Measurements from ENCODE around the gene PREB. TPM values are rescaled to one million over a fixed set of nuclear protein-coding genes. Genes with fewer than 3 reads are reported as not detected.

Gene PREB
- total RNA-seq, 1 experiment from 2014 or later: 84.5 TPM

- Histone ChIP-seq H3K4me3 (ENCODE audit: insufficient read depth, low read depth, low read length) (no peak overlapping the region), H3K36me3 (replicated peaks; ENCODE audit: control insufficient read depth, insufficient read depth, low read length) (no peaks in the 10 kb centered on the region; the same call in 1 of the 2 replicates), H3K27me3 (ENCODE audit: control insufficient read depth, insufficient read depth, low read length) (peaks cover 20% of the 10 kb centered on the region)
- peak; percentile 27 for DNase-seq
Measured at GRCh38 chr2:27087823-27088410, 46.5 kb downstream of the PREB start.

GRCh38 chr2:27086724-27087593 is 47.5 kb downstream of the PREB start, which contains the start of gene KHK:
TSS of gene KHK (plus strand) at chr2:27086772. CDS start at chr2:27087260, 488 bp downstream.
- H3K4me3 ChIP-seq (ENCODE audit: insufficient read depth, low read depth, low read length): peak within 1 kb of the TSS; percentile 67
- H3K27me3 ChIP-seq (ENCODE audit: control insufficient read depth, insufficient read depth, low read length): peaks cover 20% of the 10 kb centered on the region
- H3K36me3 ChIP-seq (replicated peaks; ENCODE audit: control insufficient read depth, insufficient read depth, low read length): no peaks in the 10 kb centered on the region; the same call in 1 of the 2 replicates
- peak; percentile 92 for DNase-seq

- Histone ChIP-seq H3K4me3 (ENCODE audit: insufficient read depth, low read depth, low read length) (peak overlapping the region; percentile 58), H3K27me3 (ENCODE audit: control insufficient read depth, insufficient read depth, low read length) (peaks cover 20% of the 10 kb centered on the region), H3K36me3 (replicated peaks; ENCODE audit: control insufficient read depth, insufficient read depth, low read length) (no peaks in the 10 kb centered on the region; the same call in 1 of the 2 replicates)
- peak; percentile 100 for DNase-seq
Measured at GRCh38 chr2:27086090-27086723, 48.2 kb downstream of the PREB start.

- Histone ChIP-seq H3K27me3 (ENCODE audit: control insufficient read depth, insufficient read depth, low read length) (peaks cover 20% of the 10 kb centered on the region), H3K36me3 (replicated peaks; ENCODE audit: control insufficient read depth, insufficient read depth, low read length) (no peaks in the 10 kb centered on the region; the same call in 1 of the 2 replicates), H3K4me3 (ENCODE audit: insufficient read depth, low read depth, low read length) (peak overlapping the region; percentile 58)
- DNase-seq: peak; percentile 87
Measured at GRCh38 chr2:27085673-27086089, 48.8 kb downstream of the PREB start.

GRCh38 chr2:27085062-27085672 is 49.3 kb downstream of the PREB start:
- H3K36me3 ChIP-seq (replicated peaks; ENCODE audit: control insufficient read depth, insufficient read depth, low read length): no peaks in the 10 kb centered on the region; the same call in 1 of the 2 replicates
- H3K4me3 ChIP-seq (ENCODE audit: insufficient read depth, low read depth, low read length): peak overlapping the region; percentile 58
- peaks cover 20% of the 10 kb centered on the region for H3K27me3 ChIP-seq (ENCODE audit: control insufficient read depth, insufficient read depth, low read length)
- peak; percentile 54 for DNase-seq

GRCh38 chr2:27084297-27085061 is 50.0 kb downstream of the PREB start:
- no peaks in the 10 kb centered on the region; the same call in 1 of the 2 replicates for H3K36me3 ChIP-seq (replicated peaks; ENCODE audit: control insufficient read depth, insufficient read depth, low read length)
- no peak overlapping the region for H3K4me3 ChIP-seq (ENCODE audit: insufficient read depth, low read depth, low read length)
- peaks cover 20% of the 10 kb centered on the region for H3K27me3 ChIP-seq (ENCODE audit: control insufficient read depth, insufficient read depth, low read length)
- DNase-seq: peak; percentile 54

- H3K4me3 ChIP-seq (ENCODE audit: insufficient read depth, low read depth, low read length): no peak overlapping the region
- no peaks in the 10 kb centered on the region; the same call in 1 of the 2 replicates for H3K36me3 ChIP-seq (replicated peaks; ENCODE audit: control insufficient read depth, insufficient read depth, low read length)
- DNase-seq: peak; percentile 68
- H3K27me3 ChIP-seq (ENCODE audit: control insufficient read depth, insufficient read depth, low read length): peaks cover 20% of the 10 kb centered on the region
Measured at GRCh38 chr2:27083410-27084296, 50.8 kb downstream of the PREB start.

- no peak for DNase-seq
Measured at GRCh38 chr2:27082773-27083409, 51.5 kb downstream of the PREB start.

GRCh38 chr2:27081984-27082772 is 52.3 kb downstream of the PREB start:
- Histone ChIP-seq H3K4me3 (ENCODE audit: insufficient read depth, low read depth, low read length) (no peak overlapping the region), H3K36me3 (replicated peaks; ENCODE audit: control insufficient read depth, insufficient read depth, low read length) (no peaks in the 10 kb centered on the region; the same call in 1 of the 2 replicates), H3K27me3 (ENCODE audit: control insufficient read depth, insufficient read depth, low read length) (peaks cover 16% of the 10 kb centered on the region)
- DNase-seq: no peak

More at GRCh38 chr2:27082773-27083409, 51.5 kb downstream of the PREB start:
- Histone ChIP-seq H3K27me3 (ENCODE audit: control insufficient read depth, insufficient read depth, low read length) (peaks cover 20% of the 10 kb centered on the region), H3K36me3 (replicated peaks; ENCODE audit: control insufficient read depth, insufficient read depth, low read length) (no peaks in the 10 kb centered on the region; the same call in 1 of the 2 replicates), H3K4me3 (ENCODE audit: insufficient read depth, low read depth, low read length) (no peak overlapping the region)

All from H7 (cell line).